ENCODE measurements around the gene CNOT8. TPM values are rescaled to one million over a fixed set of nuclear protein-coding genes. Genes with fewer than 3 reads are reported as not detected.

CNOT8 gene
- total RNA-seq, 4 donors from 2014 or later, result 32.0 to 96.2 (median 54.2) TPM

- Histone ChIP-seq H3K27ac (no peak overlapping the region), H3K9me3 (no peaks in the 10 kb centered on the region), H3K36me3 (no peaks in the 10 kb centered on the region), H3K4me1 (no peaks in the 10 kb centered on the region), H3K27me3 (no peaks in the 10 kb centered on the region), H3K4me3 (no peak overlapping the region)
- DNase-seq, result no peak
- TF ChIP-seq POLR2A (IDR thresholded peaks at IDR 0.05), result no peak
- TF ChIP-seq CTCF (IDR thresholded peaks at IDR 0.05), result no peak
- intact Hi-C loops (cut with DNase I; ENCODE audit: low total_unique reads), result no loop called here
Observed at GRCh38 chr5:154923441-154924430, 65.3 kb downstream of the CNOT8 start.

MicroRNAs encoded within 50 kb of the gene (microRNA counts, 767-probe panel; counts per million panel counts)
- microRNA hsa-miR-378h, result 0 counts per million in 2 donors

Small RNAs within 50 kb of the gene (microRNA-seq; reads per million reads assigned to microRNA genes)
- not detected for gene MIR378H (ENCODE audit: borderline microRNAs expressed, borderline replicate concordance)

Small RNAs within 50 kb of the gene (small RNA-seq; reads per million reads assigned to genes)
- gene MIR378H, result not detected

Other genes starting within 250 kb of the CNOT8 start
- gene LARP1, start 103.2 kb upstream of the CNOT8 start, total RNA-seq, result 100 to 1,000 TPM in 1 of 4 donors, 10 to 100 TPM in 3; 33.3 to 202 (median 47.1) TPM
- gene FAXDC2, start 8.0 kb upstream of the CNOT8 start, total RNA-seq, result 100 to 1,000 TPM in 1 of 4 donors, 10 to 100 TPM in 3; 25.8 to 126 (median 29.1) TPM
- gene GEMIN5, start 79.6 kb downstream of the CNOT8 start, total RNA-seq, result 10 to 100 TPM in 3 of 4 donors, 1 to 10 TPM in 1; 10.0 to 26.5 (median 19.3) TPM
- 10 to 100 TPM; 12.6 to 39.2 (median 22.7) TPM for gene MRPL22, start 82.4 kb downstream of the CNOT8 start, total RNA-seq
- under 1 TPM in 1 of 4 donors, not detected in 3; 0.07 TPM for gene KIF4B, start 155.1 kb downstream of the CNOT8 start, total RNA-seq

Data from uterus (tissue), 4 donors.